NCI-H524 treated with DMSO at 0.1 percent for 48 hours (cell line): Measurements from ENCODE around the gene CKMT2.
A peak's percentile ranks its signal among the peaks of the same experiment; 100 is the strongest.

Source experiments
- DNase-seq: peaks from one replicate; lab custom pipeline; 2025; lab: John Stamatoyannopoulos, UW

CKMT2 gene

GRCh38 chr5:81233080-81233634, at the start of gene CKMT2:
Gene CKMT2, plus strand, starts transcription at chr5:81233322. Its CDS starts 17,811 bp downstream, at chr5:81251133.
- no peak for DNase-seq

DNA sequence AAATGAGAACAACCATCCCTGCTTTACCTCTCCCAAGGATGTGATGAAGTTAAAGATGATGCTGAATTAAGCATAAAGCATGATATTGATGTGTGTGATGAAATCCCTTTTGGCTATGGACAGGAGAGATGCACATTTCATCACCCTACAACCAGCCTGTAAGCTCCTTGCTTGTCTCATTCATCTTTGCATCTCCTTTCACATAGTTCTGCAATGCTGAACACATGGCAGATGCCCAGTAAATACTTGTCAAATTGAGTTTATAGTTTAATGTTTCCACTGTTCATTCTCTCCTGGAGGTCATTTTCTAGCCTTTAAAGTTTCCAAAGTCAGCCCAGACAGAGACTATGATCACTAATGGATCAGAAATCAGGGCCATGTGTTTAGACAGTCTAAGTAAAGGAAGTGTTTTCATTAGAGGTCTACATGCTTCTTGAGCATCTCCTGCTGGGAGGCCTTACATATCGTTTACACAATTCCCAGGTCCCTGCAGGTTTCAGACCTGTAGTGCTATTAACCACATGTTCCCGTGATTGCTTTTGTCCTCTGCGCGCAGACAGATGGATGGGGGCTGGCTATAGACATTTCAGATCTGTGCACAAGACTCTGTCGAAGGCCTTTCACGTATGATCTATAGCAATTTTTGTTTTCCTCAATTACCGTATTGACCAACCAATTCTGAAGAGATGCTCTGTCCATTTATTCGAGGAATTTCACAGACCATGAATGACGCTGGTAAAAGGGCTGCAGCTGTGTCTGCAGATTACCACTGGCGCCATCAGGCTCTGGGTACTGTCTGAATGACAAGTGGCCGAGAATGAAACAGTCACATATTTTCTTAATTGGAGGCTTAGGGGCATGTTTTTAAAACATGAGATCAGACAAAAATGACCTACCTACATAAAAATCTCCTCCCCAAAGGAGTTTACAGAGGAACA, 49.0 kb upstream of the CKMT2 start:
- peak; percentile 76 for DNase-seq

DNA sequence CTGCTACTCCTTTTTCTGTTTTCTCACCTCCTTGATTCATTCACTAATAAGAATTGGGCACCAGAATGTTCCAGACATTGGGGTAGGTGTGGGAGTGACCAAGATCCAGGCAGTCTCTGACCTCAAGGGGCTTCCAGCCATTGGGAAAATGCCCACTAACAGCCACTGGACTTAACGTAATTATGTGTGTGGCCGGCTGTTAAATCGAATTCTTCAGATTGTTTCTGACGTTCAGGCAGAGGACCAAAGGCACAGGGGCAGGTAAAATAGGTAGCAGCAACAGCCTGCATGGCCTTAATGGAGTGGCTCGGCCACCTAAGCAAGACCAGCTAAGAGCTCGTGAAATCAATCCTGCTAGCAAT, 48.4 kb upstream of the CKMT2 start:
- DNase-seq = no peak

- DNase-seq = peak; percentile 29
Observed at GRCh38 chr5:81187885-81188284, 45.2 kb upstream of the CKMT2 start.

DNA sequence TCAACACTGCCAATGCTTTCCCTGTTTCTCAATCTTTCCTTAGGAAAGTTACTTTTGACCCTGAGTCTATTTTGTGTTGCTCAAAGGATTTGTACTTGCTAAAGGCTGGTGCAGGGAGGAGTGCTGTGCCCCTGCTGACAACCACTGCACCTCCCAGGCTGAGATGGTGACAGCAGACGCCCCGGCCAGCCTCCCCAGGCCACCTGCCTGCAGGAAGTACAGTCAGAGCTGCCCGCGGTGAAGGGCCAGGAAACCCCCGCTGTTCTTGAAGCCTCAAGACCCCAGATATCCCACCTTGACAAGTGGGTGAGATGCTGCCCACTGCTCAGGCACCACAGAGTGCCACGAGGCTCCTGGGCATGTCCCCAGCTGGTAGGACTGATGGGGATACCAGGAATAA, 44.2 kb upstream of the CKMT2 start:
- DNase-seq = no peak

- no peak for DNase-seq
Observed at GRCh38 chr5:81189875-81190498, 43.1 kb upstream of the CKMT2 start.

- no peak for DNase-seq
Observed at GRCh38 chr5:81191726-81192372, 41.3 kb upstream of the CKMT2 start.

- DNase-seq = no peak
Observed at GRCh38 chr5:81192373-81192750, 40.8 kb upstream of the CKMT2 start.

DNA sequence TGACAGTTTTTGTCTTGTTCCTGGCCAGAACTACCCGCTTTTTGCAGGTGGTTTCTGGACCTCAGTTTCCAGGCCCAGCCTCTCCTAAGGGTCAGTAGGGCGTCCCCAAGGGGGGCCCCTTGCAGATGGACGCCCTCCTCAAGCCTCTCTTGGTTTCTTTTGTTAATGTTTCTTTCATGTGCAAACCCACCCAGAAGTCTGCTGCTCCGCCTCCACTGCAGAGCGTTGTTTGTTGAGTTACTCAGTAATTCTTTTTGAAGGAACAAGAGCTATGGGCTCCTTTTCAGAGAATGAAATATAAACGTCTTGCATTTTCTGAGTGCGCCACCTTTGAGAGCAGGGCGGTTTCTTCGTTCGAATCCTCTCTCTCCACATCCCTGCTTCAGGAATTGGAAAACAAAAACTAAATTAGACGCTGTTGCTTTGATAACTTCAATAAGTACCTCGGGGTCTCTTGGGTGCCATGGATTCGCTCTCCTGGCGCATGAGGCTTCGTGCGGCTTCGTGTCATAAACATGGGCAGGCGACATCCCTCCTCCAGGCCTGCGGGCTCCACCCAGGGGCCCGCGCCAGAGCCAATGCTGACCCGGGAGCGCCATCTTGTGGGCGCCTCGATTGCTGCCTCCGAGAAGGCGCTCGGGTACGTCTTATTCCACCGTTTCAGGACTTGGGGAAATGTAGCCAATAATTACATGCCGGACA, 38.3 kb upstream of the CKMT2 start:
- DNase-seq = peak; percentile 45

- DNase-seq = no peak
Observed at GRCh38 chr5:81195335-81195929, 37.7 kb upstream of the CKMT2 start.

DNA sequence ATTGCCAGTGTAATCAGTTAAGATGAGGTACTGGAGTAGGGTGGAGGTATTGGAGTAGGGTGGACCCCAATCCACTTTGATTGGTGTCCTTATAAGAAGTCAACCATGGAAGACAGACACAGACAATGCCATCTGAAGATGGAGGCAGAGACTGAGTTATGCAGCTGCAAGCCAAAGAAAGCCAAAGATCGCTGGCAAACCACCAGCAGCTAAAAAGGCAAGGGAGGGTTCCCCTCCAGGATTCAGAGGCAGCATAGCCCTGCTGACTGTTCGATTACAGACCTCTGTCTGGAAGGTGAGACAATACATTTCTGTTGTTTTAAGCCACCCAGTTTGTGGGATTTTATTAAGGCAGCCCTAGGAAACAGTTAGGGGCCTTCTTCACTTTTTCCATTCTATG, 30.5 kb upstream of the CKMT2 start:
- DNase-seq = no peak

DNA sequence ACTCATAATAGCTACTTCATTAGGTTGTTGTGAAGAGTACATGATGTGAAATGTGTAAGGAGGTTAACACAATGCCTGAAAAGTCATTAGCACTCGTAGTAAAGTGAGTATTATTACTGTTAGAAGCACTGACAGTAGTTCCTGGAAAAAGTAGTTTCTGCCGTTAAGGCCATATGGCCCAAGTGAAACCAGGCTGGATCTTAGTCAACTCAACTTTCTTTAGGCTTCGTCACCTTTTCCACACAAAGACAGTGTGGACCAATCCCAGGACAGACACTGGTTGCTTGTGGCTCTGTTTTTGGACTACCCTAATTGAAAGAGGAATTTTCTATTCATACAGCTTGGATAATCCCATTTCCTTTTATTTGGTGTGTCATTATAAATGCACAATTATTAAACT, 29.4 kb upstream of the CKMT2 start:
- no peak for DNase-seq

GRCh38 chr5:81204205-81204604, 28.9 kb upstream of the CKMT2 start:
- DNase-seq = no peak

- no peak for DNase-seq
Observed at GRCh38 chr5:81205058-81205457, 28.1 kb upstream of the CKMT2 start.

DNA sequence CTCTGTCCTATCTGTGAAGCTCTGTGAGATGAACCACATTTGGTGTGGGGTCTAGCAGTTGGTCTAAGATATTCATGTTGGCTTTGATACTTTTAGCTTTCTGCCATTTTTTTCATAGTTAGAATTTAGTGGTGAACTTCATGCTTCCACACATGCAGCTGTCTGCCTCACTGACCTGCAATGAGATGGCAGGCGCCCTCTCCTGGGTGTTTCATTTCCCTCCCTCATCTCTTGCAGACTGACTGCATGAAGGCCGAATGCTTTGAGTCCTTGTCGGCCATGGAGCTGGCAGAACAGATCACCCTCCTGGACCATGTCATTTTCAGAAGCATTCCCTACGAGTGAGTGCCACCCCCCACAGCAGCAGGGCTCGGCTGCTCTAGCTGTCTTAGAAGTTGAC, 26.1 kb upstream of the CKMT2 start:
- DNase-seq = no peak

DNA sequence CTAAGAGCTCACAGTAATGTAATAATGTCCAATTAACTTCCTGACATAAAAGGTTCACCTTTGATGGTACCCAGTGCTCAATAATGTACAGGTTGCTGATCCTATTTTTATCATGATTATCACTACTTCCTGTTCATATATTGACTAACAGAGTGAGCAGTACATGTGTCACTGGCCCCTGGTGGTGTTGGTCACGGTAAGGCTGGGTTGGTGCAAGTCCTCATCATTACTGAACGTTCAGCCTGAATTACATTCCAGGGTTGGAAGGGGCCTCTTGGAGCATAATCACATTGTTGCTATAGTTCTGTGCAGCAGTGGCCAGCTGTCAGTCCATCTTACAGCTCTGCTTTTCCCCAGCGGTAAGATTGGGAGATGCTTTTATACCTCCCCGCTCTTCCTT, 24.2 kb upstream of the CKMT2 start:
- DNase-seq = no peak

- DNase-seq = no peak
Observed at GRCh38 chr5:81209386-81209785, 23.7 kb upstream of the CKMT2 start.

DNA sequence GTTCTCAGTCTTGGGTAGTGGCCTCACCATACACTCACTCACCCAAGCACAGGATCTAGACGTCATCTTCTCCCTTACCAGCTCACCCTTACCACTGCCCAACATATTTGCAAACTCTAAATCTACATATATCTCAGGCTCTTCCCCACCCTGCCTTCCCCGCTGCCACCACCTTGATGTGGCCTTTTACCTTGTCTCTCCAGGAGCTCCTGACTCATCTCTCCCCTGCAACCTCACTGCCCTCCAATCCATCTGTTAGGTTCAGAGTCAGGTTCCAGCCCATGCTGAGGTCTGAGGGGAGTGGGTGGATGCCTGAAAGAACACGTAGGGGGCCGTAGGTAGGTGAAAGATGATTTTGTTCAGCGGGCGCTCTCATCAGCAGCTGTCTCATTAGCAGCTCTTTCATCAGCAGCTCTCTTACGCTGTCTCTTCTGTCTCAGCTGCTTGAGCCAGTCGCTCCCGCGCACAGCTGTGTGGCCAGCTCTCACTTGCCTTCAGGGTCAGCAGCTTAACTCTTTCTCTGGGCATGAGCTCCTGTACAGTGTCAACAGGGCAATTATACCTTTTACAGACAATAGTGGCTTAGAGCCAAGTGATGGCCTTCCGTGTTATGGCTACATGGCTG, 23.1 kb upstream of the CKMT2 start:
- DNase-seq = peak; percentile 68

GRCh38 chr5:81212211-81212751, 20.8 kb upstream of the CKMT2 start:
- DNase-seq = no peak

GRCh38 chr5:81213070-81213469, 20.1 kb upstream of the CKMT2 start:
- no peak for DNase-seq

GRCh38 chr5:81214848-81215247, 18.3 kb upstream of the CKMT2 start:
- DNase-seq = no peak
